HepG2 (cell line): ENCODE measurements around the gene PANK3. TPM values are rescaled to one million over a fixed set of nuclear protein-coding genes. Genes with fewer than 3 reads are reported as not detected.

Experiments used
- BCL6 ChIP-seq: IDR thresholded peaks from 2 replicates; pipeline ENCODE4 v1.6.1; 2016; ENCODE audit warnings: missing genetic modification reagents, missing compliant biosample characterization
- CHD4 ChIP-seq: fragments of 200-600 bp; sonication (generic); IDR thresholded peaks from 2 replicates; pipeline ENCODE4 v1.7.0; 2017; ENCODE audit warnings: mild to moderate bottlenecking, low read length, borderline replicate concordance
- FOXK2 ChIP-seq: fragments of 450-650 bp; IDR thresholded peaks from 2 replicates; pipeline ENCODE4 v1.6.1; 2016
- HDAC1 ChIP-seq: sonication (generic); formaldehyde crosslinking; IDR thresholded peaks from 2 replicates; pipeline ENCODE4 v1.5.1; 2020; ENCODE audit warnings: mild to moderate bottlenecking, missing genetic modification reagents
- HMG20A ChIP-seq: IDR thresholded peaks from 2 replicates; pipeline ENCODE4 v1.6.1; 2016; ENCODE audit warnings: borderline replicate concordance
- HNF4A ChIP-seq: sonication (generic); formaldehyde crosslinking; IDR thresholded peaks from 2 replicates; pipeline ENCODE4 v1.4.0; 2020; ENCODE audit warnings: missing genetic modification reagents
- JUND ChIP-seq: sonication (generic); formaldehyde crosslinking; IDR thresholded peaks from 2 replicates; pipeline ENCODE4 v1.8.0; 2022; ENCODE audit warnings: mild to moderate bottlenecking, missing genetic modification reagents
- KAT2B ChIP-seq: fragments of 150-350 bp; IDR thresholded peaks from 2 replicates; pipeline ENCODE4 v1.6.1; 2014; ENCODE audit warnings: low read depth, low read length, borderline replicate concordance
- KDM4B ChIP-seq: sonication (generic); formaldehyde crosslinking; IDR thresholded peaks from 2 replicates; pipeline ENCODE4 v1.4.0; 2020; ENCODE audit warnings: missing genetic modification reagents
- KDM5A ChIP-seq: fragments of 200-600 bp; sonication (generic); IDR thresholded peaks from 2 replicates; pipeline ENCODE4 v1.7.0; 2018; ENCODE audit warnings: antibody characterized with exemption, mild to moderate bottlenecking, low read length, borderline replicate concordance
- MAZ ChIP-seq, 2 experiments: sonication (generic) in 1 of 2; formaldehyde crosslinking in 1 of 2; IDR thresholded peaks; 2 replicates each; pipeline versions ENCODE4 v1.5.0 to v1.6.1; 2012 to 2020; ENCODE audit warnings: low read depth in 2 of 2, mild to moderate bottlenecking in 2 of 2, borderline replicate concordance in 1 of 2, improper control_type of control experiment in 1 of 2, low read length in 1 of 2, missing genetic modification reagents in 1 of 2, moderate library complexity in 1 of 2
- MEIS1 ChIP-seq: sonication (generic); formaldehyde crosslinking; IDR thresholded peaks from 2 replicates; pipeline ENCODE4 v1.9.0; 2021; ENCODE audit warnings: mild to moderate bottlenecking, missing genetic modification reagents, moderate library complexity, borderline replicate concordance
- NR3C1 ChIP-seq: sonication (generic); formaldehyde crosslinking; IDR thresholded peaks from 2 replicates; pipeline ENCODE4 v1.4.0; 2020; ENCODE audit warnings: missing genetic modification reagents
- POGZ ChIP-seq: sonication (generic); formaldehyde crosslinking; IDR thresholded peaks from 2 replicates; pipeline ENCODE4 v1.4.0; 2020; ENCODE audit warnings: mild to moderate bottlenecking, missing genetic modification reagents
- SALL2 ChIP-seq: sonication (generic); formaldehyde crosslinking; IDR thresholded peaks from 2 replicates; pipeline ENCODE4 v1.8.1; 2023; ENCODE audit warnings: mild to moderate bottlenecking, missing genetic modification reagents, inconsistent platforms
- SATB2 ChIP-seq: sonication (generic); formaldehyde crosslinking; IDR thresholded peaks from 2 replicates; pipeline ENCODE4 v1.5.0; 2020; ENCODE audit warnings: missing genetic modification reagents
- SMC3 ChIP-seq: IDR thresholded peaks from 2 replicates; pipeline ENCODE4 v1.6.1; 2011; ENCODE audit warnings: low read length, improper control_type of control experiment
- SRSF4 ChIP-seq: fragments of 200-400 bp; formaldehyde crosslinking; IDR thresholded peaks from one replicate; pipeline ENCODE4 v1.6.1; 2018; ENCODE audit warnings: mild to moderate bottlenecking, low read depth, low read length, moderate library complexity; ENCODE audit not compliant: poor library complexity, severe bottlenecking
- TBL1XR1 ChIP-seq: fragments of 150-350 bp; IDR thresholded peaks from 2 replicates; pipeline ENCODE4 v1.6.1; 2014; ENCODE audit warnings: borderline replicate concordance, low read length; ENCODE audit not compliant: partially characterized antibody
- ZNF326 ChIP-seq: sonication (generic); formaldehyde crosslinking; IDR thresholded peaks from 2 replicates; pipeline ENCODE4 v1.4.0; 2020; ENCODE audit warnings: missing genetic modification reagents, borderline replicate concordance
- ZNF7 ChIP-seq: IDR thresholded peaks from 2 replicates; pipeline ENCODE4 v1.6.1; 2016; ENCODE audit warnings: missing biosample characterization, missing genetic modification reagents
- ZNF777 ChIP-seq: sonication (generic); formaldehyde crosslinking; IDR thresholded peaks from 2 replicates; pipeline ENCODE4 v1.4.0; 2020; ENCODE audit warnings: missing genetic modification reagents
- polyA plus RNA-seq, 8 experiments: library from polyadenylated mRNA; depleted of rRNA in 3 of 8; stranded (reverse) in 7 of 8; unstranded in 1 of 8; fragments of >200 nt; fragmentation: Illumina TruSeq in 4 of 8; extraction: Trizol in 4 of 8; gene quantifications; 2 replicates each; pipeline versions ENCODE4 v1.2.1 to v1.2.3, GENCODE V29; 2011 to 2016; ENCODE audit warnings: low read depth in 4 of 8, missing spikeins in 1 of 8, mixed read lengths in 1 of 8; ENCODE audit not compliant: insufficient read depth in 1 of 8
- total RNA-seq, 5 experiments: library from RNA; depleted of rRNA; stranded (reverse); fragments of >200 nt; fragmentation: Illumina TruSeq; extraction: Trizol; gene quantifications; 2 replicates each; pipeline ENCODE4 v1.2.3, GENCODE V29; 2016; ENCODE audit warnings: low read depth in 1 of 5
- TF ChIP-seq, protein P1 (sequence below): sonication (generic); formaldehyde crosslinking; IDR thresholded peaks from 2 replicates; pipeline ENCODE4 v1.8.1; 2022; ENCODE audit warnings: low read depth, mild to moderate bottlenecking, missing genetic modification reagents
- TF ChIP-seq, protein P2 (sequence below): sonication (generic); formaldehyde crosslinking; IDR thresholded peaks from 2 replicates; pipeline ENCODE4 v1.4.0; 2020; ENCODE audit warnings: missing genetic modification reagents, borderline replicate concordance
- TF ChIP-seq, protein P3 (sequence below): sonication (generic); formaldehyde crosslinking; IDR thresholded peaks from 2 replicates; pipeline ENCODE4 v1.4.0; 2020; ENCODE audit warnings: missing genetic modification reagents

Gene PANK3
- total and polyA plus RNA-seq, 2 of the 13 experiments (the other 11 are each of a cell fraction or from before 2014, with no cell fraction given): 26.9 to 69.5 TPM

DNA sequence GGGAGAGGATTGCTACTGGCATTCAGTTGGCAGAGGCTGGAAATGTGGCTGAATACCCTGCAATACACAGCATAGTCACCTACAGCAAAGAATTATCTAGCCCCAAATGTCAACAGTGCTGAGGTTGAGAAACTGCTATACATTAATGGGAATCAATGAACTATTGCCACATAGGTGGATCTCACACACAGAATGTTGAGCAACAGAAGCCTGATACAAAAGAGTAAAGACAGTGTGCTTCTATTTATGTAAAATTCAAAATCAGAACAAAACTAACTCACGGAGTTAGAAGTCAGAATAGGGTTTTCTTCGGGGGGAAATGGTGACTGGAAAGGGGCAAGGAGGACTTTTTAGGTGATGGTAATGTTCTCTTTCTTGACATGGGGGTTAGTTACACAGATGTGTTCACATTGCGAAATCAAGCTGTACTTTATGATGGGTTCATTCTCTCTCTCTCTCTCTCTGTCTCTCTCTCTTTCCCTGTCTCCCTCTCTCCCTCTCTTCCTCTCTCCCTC is 45.7 kb upstream of the PANK3 start (continued):
- TF ChIP-seq, protein P1, sequence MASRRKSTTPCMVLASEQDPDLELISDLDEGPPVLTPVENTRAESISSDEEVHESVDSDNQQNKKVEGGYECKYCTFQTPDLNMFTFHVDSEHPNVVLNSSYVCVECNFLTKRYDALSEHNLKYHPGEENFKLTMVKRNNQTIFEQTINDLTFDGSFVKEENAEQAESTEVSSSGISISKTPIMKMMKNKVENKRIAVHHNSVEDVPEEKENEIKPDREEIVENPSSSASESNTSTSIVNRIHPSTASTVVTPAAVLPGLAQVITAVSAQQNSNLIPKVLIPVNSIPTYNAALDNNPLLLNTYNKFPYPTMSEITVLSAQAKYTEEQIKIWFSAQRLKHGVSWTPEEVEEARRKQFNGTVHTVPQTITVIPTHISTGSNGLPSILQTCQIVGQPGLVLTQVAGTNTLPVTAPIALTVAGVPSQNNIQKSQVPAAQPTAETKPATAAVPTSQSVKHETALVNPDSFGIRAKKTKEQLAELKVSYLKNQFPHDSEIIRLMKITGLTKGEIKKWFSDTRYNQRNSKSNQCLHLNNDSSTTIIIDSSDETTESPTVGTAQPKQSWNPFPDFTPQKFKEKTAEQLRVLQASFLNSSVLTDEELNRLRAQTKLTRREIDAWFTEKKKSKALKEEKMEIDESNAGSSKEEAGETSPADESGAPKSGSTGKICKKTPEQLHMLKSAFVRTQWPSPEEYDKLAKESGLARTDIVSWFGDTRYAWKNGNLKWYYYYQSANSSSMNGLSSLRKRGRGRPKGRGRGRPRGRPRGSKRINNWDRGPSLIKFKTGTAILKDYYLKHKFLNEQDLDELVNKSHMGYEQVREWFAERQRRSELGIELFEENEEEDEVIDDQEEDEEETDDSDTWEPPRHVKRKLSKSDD (CRISPR knock-in tag): peak; percentile 80
- TF ChIP-seq HNF4A (peak; percentile 87), MAZ (IDR thresholded peaks at IDR 0.05; ENCODE audit: borderline replicate concordance, low read depth, low read length) (no peak), MAZ (CRISPR knock-in tag; IDR thresholded peaks at IDR 0.05; ENCODE audit: low read depth) (0 out of 2 replicates have a peak, but pooled peaks have one; percentile 19), SRSF4 (no peak), TBL1XR1 (peak; percentile 96), SALL2 (no peak), ZNF7 (no peak), HMG20A (CRISPR knock-in tag) (peak; percentile 89), CHD4 (peak; percentile 78), HDAC1 (peak; percentile 89), FOXK2 (peak; percentile 43; the same call in 1 of the 2 replicates), POGZ (CRISPR knock-in tag) (peak; percentile 67), KDM5A (peak; percentile 34; the same call in 1 of the 2 replicates), ZNF326 (CRISPR knock-in tag) (no peak), NR3C1 (CRISPR knock-in tag) (no peak), SMC3 (peak; percentile 48; the same call in 1 of the 2 replicates), SATB2 (CRISPR knock-in tag) (no peak; the same call in 1 of the 2 replicates), JUND (CRISPR knock-in tag) (0 out of 2 replicates have a peak, but pooled peaks have one; percentile 64), BCL6 (peak; percentile 88), MEIS1 (CRISPR knock-in tag) (peak; percentile 43; the same call in 1 of the 2 replicates), KAT2B (peak; percentile 44; the same call in 1 of the 2 replicates), ZNF777 (CRISPR knock-in tag) (0 out of 2 replicates have a peak, but pooled peaks have one; percentile 40), KDM4B (peak; percentile 68; the same call in 1 of the 2 replicates)
- TF ChIP-seq, protein P2, sequence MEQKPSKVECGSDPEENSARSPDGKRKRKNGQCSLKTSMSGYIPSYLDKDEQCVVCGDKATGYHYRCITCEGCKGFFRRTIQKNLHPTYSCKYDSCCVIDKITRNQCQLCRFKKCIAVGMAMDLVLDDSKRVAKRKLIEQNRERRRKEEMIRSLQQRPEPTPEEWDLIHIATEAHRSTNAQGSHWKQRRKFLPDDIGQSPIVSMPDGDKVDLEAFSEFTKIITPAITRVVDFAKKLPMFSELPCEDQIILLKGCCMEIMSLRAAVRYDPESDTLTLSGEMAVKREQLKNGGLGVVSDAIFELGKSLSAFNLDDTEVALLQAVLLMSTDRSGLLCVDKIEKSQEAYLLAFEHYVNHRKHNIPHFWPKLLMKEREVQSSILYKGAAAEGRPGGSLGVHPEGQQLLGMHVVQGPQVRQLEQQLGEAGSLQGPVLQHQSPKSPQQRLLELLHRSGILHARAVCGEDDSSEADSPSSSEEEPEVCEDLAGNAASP (CRISPR knock-in tag): peak; percentile 47; the same call in 1 of the 2 replicates
- TF ChIP-seq, protein P3, sequence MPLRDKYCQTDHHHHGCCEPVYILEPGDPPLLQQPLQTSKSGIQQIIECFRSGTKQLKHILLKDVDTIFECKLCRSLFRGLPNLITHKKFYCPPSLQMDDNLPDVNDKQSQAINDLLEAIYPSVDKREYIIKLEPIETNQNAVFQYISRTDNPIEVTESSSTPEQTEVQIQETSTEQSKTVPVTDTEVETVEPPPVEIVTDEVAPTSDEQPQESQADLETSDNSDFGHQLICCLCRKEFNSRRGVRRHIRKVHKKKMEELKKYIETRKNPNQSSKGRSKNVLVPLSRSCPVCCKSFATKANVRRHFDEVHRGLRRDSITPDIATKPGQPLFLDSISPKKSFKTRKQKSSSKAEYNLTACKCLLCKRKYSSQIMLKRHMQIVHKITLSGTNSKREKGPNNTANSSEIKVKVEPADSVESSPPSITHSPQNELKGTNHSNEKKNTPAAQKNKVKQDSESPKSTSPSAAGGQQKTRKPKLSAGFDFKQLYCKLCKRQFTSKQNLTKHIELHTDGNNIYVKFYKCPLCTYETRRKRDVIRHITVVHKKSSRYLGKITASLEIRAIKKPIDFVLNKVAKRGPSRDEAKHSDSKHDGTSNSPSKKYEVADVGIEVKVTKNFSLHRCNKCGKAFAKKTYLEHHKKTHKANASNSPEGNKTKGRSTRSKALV (CRISPR knock-in tag): no peak
